A549 (cell line): ENCODE results near the gene ATP2C2. TPM values are rescaled to one million over a fixed set of nuclear protein-coding genes. Genes with fewer than 3 reads are reported as not detected.

Experiments
- ATAC-seq, 2 experiments: fragments of 200-7000 bp in 1 of 2; fragments of >200 bp in 1 of 2; cut with Nextera tagmentation in 1 of 2; cut with Tn5 transposase in 1 of 2; 3 replicates each; pipeline versions ENCODE4 v1.8.0 to v1.9.1; 2018 to 2020; ENCODE audit warnings: mild to moderate bottlenecking in 1 of 2, moderate library complexity in 1 of 2
- CTCF ChIA-PET: fragments of 300-600 bp; sonication (Branson Sonifier 250); formaldehyde crosslinking; extraction: SDS; loops from one replicate; lab custom pipeline; 2021; ENCODE audit warnings: antibody characterized with exemption, inconsistent platforms; lab: Yijun Ruan, JAX
- POLR2A ChIA-PET: fragments of 350-600 bp; formaldehyde crosslinking; extraction: SDS; loops from one replicate; lab custom pipeline; 2021; ENCODE audit warnings: antibody characterized with exemption, inconsistent platforms; lab: Yijun Ruan, JAX
- DNase-seq, 2 experiments: peaks; one replicate each; pipeline versions ENCODE4 v3.0.0 to v3.0.0-alpha.2; 2011 to 2016; ENCODE audit warnings: low read depth in 1 of 2, low spot score in 1 of 2
- FAIRE-seq: peaks from 2 replicates; lab custom pipeline; 2011; peaks lifted over from hg19 to GRCh38; lab: Jason Lieb, UNC
- H3K27ac ChIP-seq, 2 experiments: fragments of >200 bp; sonication (Bioruptor Twin); formaldehyde crosslinking; 3 replicates each; pipeline ENCODE4 v1.5.1; 2016 to 2017
- H3K4me1 ChIP-seq: fragments of >200 bp; sonication (Bioruptor Twin); formaldehyde crosslinking; 3 replicates; pipeline ENCODE4 v1.6.1; 2016
- H3K4me2 ChIP-seq: fragments of >200 bp; sonication (Bioruptor Twin); formaldehyde crosslinking; 3 replicates; pipeline ENCODE4 v1.6.1; 2016
- H3K4me3 ChIP-seq: fragments of >200 bp; sonication (Bioruptor Twin); formaldehyde crosslinking; 3 replicates; pipeline ENCODE4 v1.5.1; 2016
- H3K9me3 ChIP-seq: fragments of >200 bp; sonication (Bioruptor Twin); formaldehyde crosslinking; 3 replicates; pipeline ENCODE4 v1.6.1; 2016
- BHLHE40 ChIP-seq: IDR thresholded peaks from 2 replicates; pipeline ENCODE4 v1.6.1; 2012; ENCODE audit warnings: low read depth, low read length, inconsistent platforms
- CBX2 ChIP-seq: fragments of 200-600 bp; sonication (generic); IDR thresholded peaks from 2 replicates; pipeline ENCODE4 v1.6.1; 2016; ENCODE audit warnings: low read depth, mild to moderate bottlenecking, borderline replicate concordance
- CEBPB ChIP-seq, 2 experiments: fragments of >200 bp in 1 of 2; sonication (Bioruptor Twin) in 1 of 2; formaldehyde crosslinking in 1 of 2; IDR thresholded peaks; 2 replicates each; pipeline ENCODE4 v1.6.1; 2012 to 2016
- CHD2 ChIP-seq: fragments of 150-350 bp; IDR thresholded peaks from 2 replicates; pipeline ENCODE4 v1.6.1; 2014; ENCODE audit warnings: low read length; ENCODE audit not compliant: partially characterized antibody
- CHD4 ChIP-seq: fragments of 200-600 bp; sonication (generic); IDR thresholded peaks from 2 replicates; pipeline ENCODE4 v1.6.1; 2016; ENCODE audit warnings: antibody characterized with exemption, mild to moderate bottlenecking, borderline replicate concordance
- EHF ChIP-seq: fragments of 250-450 bp; sonication (Bioruptor Pico); IDR thresholded peaks from 2 replicates; pipeline ENCODE4 v1.5.0; 2020; ENCODE audit warnings: mild to moderate bottlenecking
- EHMT2 ChIP-seq: fragments of 200-600 bp; sonication (generic); IDR thresholded peaks from 2 replicates; pipeline ENCODE4 v1.6.1; 2016; ENCODE audit warnings: antibody characterized with exemption, low read depth, mild to moderate bottlenecking, moderate library complexity
- GATA3 ChIP-seq: IDR thresholded peaks from 2 replicates; pipeline ENCODE4 v1.6.1; 2012; ENCODE audit warnings: borderline replicate concordance
- HOXA7 ChIP-seq: fragments of 250-450 bp; sonication (Bioruptor Pico); IDR thresholded peaks from 2 replicates; pipeline ENCODE4 v1.5.0; 2020; ENCODE audit warnings: mild to moderate bottlenecking, moderate library complexity
- JUN ChIP-seq, 2 experiments: fragments of >200 bp; sonication (Bioruptor Twin); formaldehyde crosslinking; IDR thresholded peaks; 2 replicates in 1 of 2; 3 replicates in 1 of 2; pipeline ENCODE4 v1.6.1; 2016 to 2017
- JUNB ChIP-seq: fragments of >200 bp; sonication (Bioruptor Twin); formaldehyde crosslinking; IDR thresholded peaks from 2 replicates; pipeline ENCODE4 v1.6.1; 2016
- KDM1A ChIP-seq: fragments of 200-600 bp; sonication (generic); IDR thresholded peaks from 2 replicates; pipeline ENCODE4 v1.6.1; 2016; ENCODE audit warnings: low read depth, mild to moderate bottlenecking
- MAZ ChIP-seq: fragments of 150-350 bp; IDR thresholded peaks from 2 replicates; pipeline ENCODE4 v1.6.1; 2014; ENCODE audit warnings: antibody characterized with exemption, low read depth, low read length, borderline replicate concordance
- MYC ChIP-seq: IDR thresholded peaks from 2 replicates; pipeline ENCODE4 v1.6.1; 2012; ENCODE audit warnings: mild to moderate bottlenecking, inconsistent platforms, low read length, improper control_type of control experiment, borderline replicate concordance
- POLR2A ChIP-seq: IDR thresholded peaks from 2 replicates; pipeline ENCODE4 v1.6.1; 2012; ENCODE audit warnings: mild to moderate bottlenecking, low read length
- RARB ChIP-seq: fragments of 250-450 bp; sonication (Bioruptor Pico); IDR thresholded peaks from 2 replicates; pipeline ENCODE4 v1.8.0; 2021; ENCODE audit warnings: mild to moderate bottlenecking, moderate library complexity
- RCOR1 ChIP-seq: fragments of 150-350 bp; IDR thresholded peaks from 2 replicates; pipeline ENCODE4 v1.6.1; 2014; ENCODE audit warnings: antibody characterized with exemption, low read length, low read depth
- SREBF2 ChIP-seq: fragments of 450-650 bp; IDR thresholded peaks from 2 replicates; pipeline ENCODE4 v1.6.1; 2014; ENCODE audit warnings: mild to moderate bottlenecking, moderate library complexity
- ZFP36 ChIP-seq: fragments of 450-650 bp; IDR thresholded peaks from 2 replicates; pipeline ENCODE4 v1.6.1; 2014; ENCODE audit warnings: borderline replicate concordance; ENCODE audit not compliant: partially characterized antibody
- WGBS: methylation state at CpG from one replicate; pipeline ENCODE4 v1.1.6; 2017; ENCODE audit errors: missing lambda C conversion rate; 5-methylcytosine and 5-hydroxymethylcytosine counted together
- polyA plus RNA-seq, 4 experiments: library from polyadenylated mRNA; depleted of rRNA in 3 of 4; stranded (reverse); fragments of >200 nt; fragmentation: RNase III in 1 of 4; extraction: RNeasy Plus Mini Kit Qiagen cat#74134 plus additional on column Dnase treatment in 1 of 4; gene quantifications; 2 replicates in 3 of 4; 3 replicates in 1 of 4; pipeline ENCODE4 v1.2.3, GENCODE V29; 2011 to 2017
- TF ChIP-seq, protein P1 (sequence below): fragments of 450-650 bp; IDR thresholded peaks from 2 replicates; pipeline ENCODE4 v1.6.1; 2014; ENCODE audit warnings: antibody characterized with exemption
- TF ChIP-seq, protein P2 (sequence below): fragments of 150-350 bp; IDR thresholded peaks from 2 replicates; pipeline ENCODE4 v1.6.1; 2014; ENCODE audit warnings: low read depth, mild to moderate bottlenecking, low read length
- TF ChIP-seq, protein P3 (sequence below): fragments of >200 bp; sonication (Bioruptor Twin); formaldehyde crosslinking; IDR thresholded peaks from 2 replicates; pipeline ENCODE4 v1.6.1; 2016
- TF ChIP-seq, protein P4 (sequence below): fragments of 200-600 bp; sonication (generic); IDR thresholded peaks from 2 replicates; pipeline ENCODE4 v1.6.1; 2016; ENCODE audit warnings: antibody characterized with exemption, mild to moderate bottlenecking, moderate library complexity
- TF ChIP-seq, protein P5 (sequence below): fragments of 250-450 bp; sonication (Bioruptor Pico); IDR thresholded peaks from 2 replicates; pipeline ENCODE4 v1.5.0; 2020; ENCODE audit warnings: low read depth, mild to moderate bottlenecking, moderate library complexity

ATP2C2 gene
- polyA plus RNA-seq, 2 of the 4 experiments (the other 2 are of a cell fraction) = 0.14 to 0.17 TPM

DNA sequence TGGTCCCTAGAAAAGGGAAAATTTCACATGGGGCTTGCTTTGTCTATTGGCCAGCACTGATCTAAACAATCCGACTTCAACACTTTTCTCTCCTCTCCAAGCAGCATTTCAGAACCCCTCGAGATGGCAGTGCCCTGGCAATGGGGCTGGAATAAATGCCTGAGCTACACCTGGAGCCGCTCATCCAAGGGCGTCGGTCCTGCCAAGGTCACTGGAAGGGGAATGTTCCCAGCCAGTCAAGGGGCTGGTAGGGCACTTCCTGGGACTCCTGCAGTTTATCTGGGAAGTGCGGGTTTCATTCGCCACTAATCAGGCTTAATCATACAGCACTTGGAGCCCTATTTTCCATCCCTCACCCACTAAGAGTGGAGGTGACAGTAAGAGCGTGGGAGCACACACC is 119.0 kb downstream of the ATP2C2 start:
- POLR2A ChIA-PET = no interaction called here
- CTCF ChIA-PET = interaction anchor here (1.0 to 15.7 kb wide), 7 partner anchors 8 to 532 kb away, joined by 3 to 245 read pairs (median 7); no protein-coding TSS in a partner anchor
- ATAC-seq = no peak
- WGBS = 93% methylated on average over 7 of the region's 8 CpGs
- Histone ChIP-seq H3K9me3 (no peaks in the 10 kb centered on the region), H3K4me2 (no peak overlapping the region), H3K27ac (no peak overlapping the region), H3K4me3 (no peak overlapping the region), H3K4me1 (no peaks in the 10 kb centered on the region)
- FAIRE-seq = no peak
- DNase-seq = no peak
- TF ChIP-seq JUN (IDR thresholded peaks at IDR 0.05) (no peak), BHLHE40 (no peak), CEBPB (IDR thresholded peaks at IDR 0.05) (no peak), CHD4 (no peak), MYC (no peak), CBX2 (no peak), SREBF2 (no peak), EHF (CRISPR knock-in tag) (no peak), RCOR1 (no peak), RARB (CRISPR knock-in tag) (no peak), HOXA7 (no peak), CHD2 (no peak), ZFP36 (no peak), GATA3 (no peak), EHMT2 (no peak)
- TF ChIP-seq, protein P1, sequence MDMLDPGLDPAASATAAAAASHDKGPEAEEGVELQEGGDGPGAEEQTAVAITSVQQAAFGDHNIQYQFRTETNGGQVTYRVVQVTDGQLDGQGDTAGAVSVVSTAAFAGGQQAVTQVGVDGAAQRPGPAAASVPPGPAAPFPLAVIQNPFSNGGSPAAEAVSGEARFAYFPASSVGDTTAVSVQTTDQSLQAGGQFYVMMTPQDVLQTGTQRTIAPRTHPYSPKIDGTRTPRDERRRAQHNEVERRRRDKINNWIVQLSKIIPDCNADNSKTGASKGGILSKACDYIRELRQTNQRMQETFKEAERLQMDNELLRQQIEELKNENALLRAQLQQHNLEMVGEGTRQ = no peak
- TF ChIP-seq, protein P2, sequence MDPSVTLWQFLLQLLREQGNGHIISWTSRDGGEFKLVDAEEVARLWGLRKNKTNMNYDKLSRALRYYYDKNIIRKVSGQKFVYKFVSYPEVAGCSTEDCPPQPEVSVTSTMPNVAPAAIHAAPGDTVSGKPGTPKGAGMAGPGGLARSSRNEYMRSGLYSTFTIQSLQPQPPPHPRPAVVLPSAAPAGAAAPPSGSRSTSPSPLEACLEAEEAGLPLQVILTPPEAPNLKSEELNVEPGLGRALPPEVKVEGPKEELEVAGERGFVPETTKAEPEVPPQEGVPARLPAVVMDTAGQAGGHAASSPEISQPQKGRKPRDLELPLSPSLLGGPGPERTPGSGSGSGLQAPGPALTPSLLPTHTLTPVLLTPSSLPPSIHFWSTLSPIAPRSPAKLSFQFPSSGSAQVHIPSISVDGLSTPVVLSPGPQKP = no peak

DNA sequence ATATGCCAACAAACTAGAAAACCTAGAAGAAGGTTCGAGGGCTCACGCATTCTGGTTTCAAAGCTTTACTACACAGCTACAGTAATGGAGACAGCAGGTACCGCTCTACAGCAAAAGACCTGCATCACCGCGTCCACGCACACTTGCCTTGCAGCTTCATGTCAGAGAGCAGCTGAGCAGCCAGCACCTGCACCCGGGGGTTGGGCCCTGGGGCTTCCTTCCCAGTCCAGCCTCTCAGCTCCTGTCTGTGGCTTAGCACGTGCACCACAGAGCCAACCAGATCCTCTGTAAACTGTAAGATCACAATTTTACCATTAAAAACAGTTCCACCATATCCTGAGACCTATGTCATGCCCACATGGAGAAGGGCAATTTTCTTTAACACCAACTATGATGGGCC is 120.8 kb downstream of the ATP2C2 start:
- Histone ChIP-seq H3K4me3 (no peak overlapping the region), H3K4me1 (no peaks in the 10 kb centered on the region), H3K27ac (no peak overlapping the region), H3K4me2 (no peak overlapping the region), H3K9me3 (no peaks in the 10 kb centered on the region)
- DNase-seq (no peak), FAIRE-seq (no peak), ATAC-seq (no peak)
- WGBS = 91% methylated on average over 8 of the region's 8 CpGs
- CTCF ChIA-PET = interaction anchor here (1.1 to 15.7 kb wide), 6 partner anchors 17 to 404 kb away, joined by 3 to 245 read pairs (median 5); partner anchors contain the start of gene TAF1C
- POLR2A ChIA-PET = no interaction called here
- no peak for TF ChIP-seq KDM1A
- TF ChIP-seq, protein P3, sequence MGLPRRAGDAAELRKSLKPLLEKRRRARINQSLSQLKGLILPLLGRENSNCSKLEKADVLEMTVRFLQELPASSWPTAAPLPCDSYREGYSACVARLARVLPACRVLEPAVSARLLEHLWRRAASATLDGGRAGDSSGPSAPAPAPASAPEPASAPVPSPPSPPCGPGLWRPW = no peak

DNA sequence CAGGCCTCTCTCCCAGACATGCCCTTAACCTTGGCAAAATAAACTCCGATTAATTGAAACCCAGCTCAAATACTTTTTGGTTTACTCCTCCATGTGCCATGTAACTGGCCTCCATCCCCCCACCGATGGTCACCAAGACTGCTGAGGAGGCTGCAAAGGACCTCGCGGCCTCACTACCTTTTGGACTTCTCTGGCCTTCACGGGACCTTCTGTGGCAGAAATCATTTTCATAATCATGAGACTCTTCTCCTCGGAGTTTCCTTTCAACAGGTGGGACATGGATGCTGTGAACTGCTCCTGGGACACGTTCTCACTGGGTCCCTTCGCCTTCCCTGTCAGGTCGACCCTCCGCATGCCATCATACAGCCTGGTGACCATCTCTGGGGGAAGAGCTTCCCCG is 127.2 kb downstream of the ATP2C2 start:
- ChIA-PET POLR2A (interaction anchor here (2.1 kb wide), 1 partner anchor 10 kb away, joined by 8 read pairs; no protein-coding TSS in a partner anchor), CTCF (interaction anchor here (1.6 to 7.0 kb wide), 5 partner anchors 8 to 218 kb away, joined by 5 to 70 read pairs (median 17); no protein-coding TSS in a partner anchor)
- FAIRE-seq (no peak), ATAC-seq (no peak), DNase-seq (no peak)
- TF ChIP-seq, protein P4, sequence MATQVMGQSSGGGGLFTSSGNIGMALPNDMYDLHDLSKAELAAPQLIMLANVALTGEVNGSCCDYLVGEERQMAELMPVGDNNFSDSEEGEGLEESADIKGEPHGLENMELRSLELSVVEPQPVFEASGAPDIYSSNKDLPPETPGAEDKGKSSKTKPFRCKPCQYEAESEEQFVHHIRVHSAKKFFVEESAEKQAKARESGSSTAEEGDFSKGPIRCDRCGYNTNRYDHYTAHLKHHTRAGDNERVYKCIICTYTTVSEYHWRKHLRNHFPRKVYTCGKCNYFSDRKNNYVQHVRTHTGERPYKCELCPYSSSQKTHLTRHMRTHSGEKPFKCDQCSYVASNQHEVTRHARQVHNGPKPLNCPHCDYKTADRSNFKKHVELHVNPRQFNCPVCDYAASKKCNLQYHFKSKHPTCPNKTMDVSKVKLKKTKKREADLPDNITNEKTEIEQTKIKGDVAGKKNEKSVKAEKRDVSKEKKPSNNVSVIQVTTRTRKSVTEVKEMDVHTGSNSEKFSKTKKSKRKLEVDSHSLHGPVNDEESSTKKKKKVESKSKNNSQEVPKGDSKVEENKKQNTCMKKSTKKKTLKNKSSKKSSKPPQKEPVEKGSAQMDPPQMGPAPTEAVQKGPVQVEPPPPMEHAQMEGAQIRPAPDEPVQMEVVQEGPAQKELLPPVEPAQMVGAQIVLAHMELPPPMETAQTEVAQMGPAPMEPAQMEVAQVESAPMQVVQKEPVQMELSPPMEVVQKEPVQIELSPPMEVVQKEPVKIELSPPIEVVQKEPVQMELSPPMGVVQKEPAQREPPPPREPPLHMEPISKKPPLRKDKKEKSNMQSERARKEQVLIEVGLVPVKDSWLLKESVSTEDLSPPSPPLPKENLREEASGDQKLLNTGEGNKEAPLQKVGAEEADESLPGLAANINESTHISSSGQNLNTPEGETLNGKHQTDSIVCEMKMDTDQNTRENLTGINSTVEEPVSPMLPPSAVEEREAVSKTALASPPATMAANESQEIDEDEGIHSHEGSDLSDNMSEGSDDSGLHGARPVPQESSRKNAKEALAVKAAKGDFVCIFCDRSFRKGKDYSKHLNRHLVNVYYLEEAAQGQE = no peak
- TF ChIP-seq, protein P5, sequence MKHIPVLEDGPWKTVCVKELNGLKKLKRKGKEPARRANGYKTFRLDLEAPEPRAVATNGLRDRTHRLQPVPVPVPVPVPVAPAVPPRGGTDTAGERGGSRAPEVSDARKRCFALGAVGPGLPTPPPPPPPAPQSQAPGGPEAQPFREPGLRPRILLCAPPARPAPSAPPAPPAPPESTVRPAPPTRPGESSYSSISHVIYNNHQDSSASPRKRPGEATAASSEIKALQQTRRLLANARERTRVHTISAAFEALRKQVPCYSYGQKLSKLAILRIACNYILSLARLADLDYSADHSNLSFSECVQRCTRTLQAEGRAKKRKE (CRISPR knock-in tag) = no peak
- TF ChIP-seq CHD2 (no peak), KDM1A (no peak), CEBPB (IDR thresholded peaks at IDR 0.05) (no peak), ZFP36 (no peak), MAZ (no peak), JUNB (no peak), POLR2A (no peak)
- H3K4me2 ChIP-seq = no peak overlapping the region
- 92% methylated on average over 11 of the region's 11 CpGs for WGBS
- peaks cover 17% of the 10 kb centered on the region for H3K4me1 ChIP-seq
- H3K9me3 ChIP-seq = no peaks in the 10 kb centered on the region
- no peak overlapping the region for H3K4me3 ChIP-seq
- H3K27ac ChIP-seq = no peak overlapping the region
